PC-9 (cell line): ENCODE results near the gene OR8D2.

Source experiments
- CTCF ChIP-seq: fragments of 200-600 bp; sonication (generic); conservative IDR thresholded peaks from 2 replicates; pipeline ENCODE4 v1.6.1; 2017; ENCODE audit warnings: mixed run types, antibody characterized with exemption, mild to moderate bottlenecking, moderate library complexity
- EZH2 ChIP-seq: fragments of 200-600 bp; sonication (generic); IDR thresholded peaks from 2 replicates; pipeline ENCODE4 v1.8.0; 2017; ENCODE audit warnings: antibody characterized with exemption, low read depth

GRCh38 chr11:124294687-124295086 lies 25.3 kb downstream of the OR8D2 start:
- no peak for TF ChIP-seq CTCF
- TF ChIP-seq EZH2: no peak
